Measurements from ENCODE around the gene KCNIP1. TPM values are rescaled to one million over a fixed set of nuclear protein-coding genes. Genes with fewer than 3 reads are reported as not detected.
A peak's percentile ranks its signal among the peaks of the same experiment; 100 is the strongest.

The KCNIP1 gene
- total RNA-seq, 2 donors from 2014 or later = not detected

GRCh38 chr5:170484459-170484831, 19.4 kb upstream of the KCNIP1 start:
- no peak for TF ChIP-seq CTCF (conservative IDR thresholded peaks at IDR 0.05)
- Histone ChIP-seq H3K4me3 (ENCODE audit: low read length) (no peak overlapping the region), H3K9me3 (ENCODE audit: control insufficient read depth, low read length) (no peaks in the 10 kb centered on the region), H3K4me1 (ENCODE audit: control insufficient read depth, insufficient read depth, low read length) (no peaks in the 10 kb centered on the region), H3K27ac (ENCODE audit: low read depth, low read length) (no peak overlapping the region), H3K27me3 (ENCODE audit: control insufficient read depth, insufficient read depth, low read length, poor library complexity, severe bottlenecking) (no peaks in the 10 kb centered on the region), H3K36me3 (ENCODE audit: control insufficient read depth, insufficient read depth, low read length) (no peaks in the 10 kb centered on the region), H3K9ac (ENCODE audit: extremely low read depth, low read length, poor library complexity, severe bottlenecking) (no peak overlapping the region)
- H3K27ac Mint-ChIP-seq = no peak overlapping the region
- peaks cover 10% of the 10 kb centered on the region for H3K27me3 Mint-ChIP-seq (ENCODE audit: insufficient read depth)
- H3K4me3 Mint-ChIP-seq = no peak overlapping the region
- H3K9me3 Mint-ChIP-seq = no peaks in the 10 kb centered on the region
- DNase-seq = no peak
- no peaks in the 10 kb centered on the region for H3K36me3 Mint-ChIP-seq (ENCODE audit: low read depth)
- 86 to 91% methylated on average over 5 to 6 of the region's 6 CpGs for WGBS, 2 experiments (ENCODE audit: insufficient coverage in 1 of 2, insufficient read length in 1 of 2)
- H3K4me1 Mint-ChIP-seq = no peaks in the 10 kb centered on the region

- Mint-ChIP-seq H3K4me3 (no peak overlapping the region), H3K36me3 (ENCODE audit: low read depth) (no peaks in the 10 kb centered on the region), H3K27ac (no peak overlapping the region), H3K27me3 (ENCODE audit: insufficient read depth) (peaks cover 10% of the 10 kb centered on the region), H3K9me3 (no peaks in the 10 kb centered on the region), H3K4me1 (peaks cover 1% of the 10 kb centered on the region)
- H3K9me3 ChIP-seq (ENCODE audit: control insufficient read depth, low read length) = no peaks in the 10 kb centered on the region
- H3K27me3 ChIP-seq (ENCODE audit: control insufficient read depth, insufficient read depth, low read length, poor library complexity, severe bottlenecking) = no peaks in the 10 kb centered on the region
- no peak overlapping the region for H3K27ac ChIP-seq (ENCODE audit: low read depth, low read length)
- no peak for TF ChIP-seq CTCF (conservative IDR thresholded peaks at IDR 0.05)
- H3K36me3 ChIP-seq (ENCODE audit: control insufficient read depth, insufficient read depth, low read length) = no peaks in the 10 kb centered on the region
- 77 to 95% methylated on average over 3 to 12 of the region's 12 CpGs for WGBS, 2 experiments (ENCODE audit: insufficient coverage in 1 of 2, insufficient read length in 1 of 2)
- H3K4me3 ChIP-seq (ENCODE audit: low read length) = no peak overlapping the region
- no peak overlapping the region for H3K9ac ChIP-seq (ENCODE audit: extremely low read depth, low read length, poor library complexity, severe bottlenecking)
- DNase-seq = peak; percentile 24
- no peaks in the 10 kb centered on the region for H3K4me1 ChIP-seq (ENCODE audit: control insufficient read depth, insufficient read depth, low read length)
Measured at GRCh38 chr5:170484847-170485615, 18.8 kb upstream of the KCNIP1 start.

GRCh38 chr5:170485616-170485911, 18.3 kb upstream of the KCNIP1 start:
- Histone ChIP-seq H3K27ac (ENCODE audit: low read depth, low read length) (no peak overlapping the region), H3K4me1 (ENCODE audit: control insufficient read depth, insufficient read depth, low read length) (no peaks in the 10 kb centered on the region), H3K4me3 (ENCODE audit: low read length) (no peak overlapping the region), H3K27me3 (ENCODE audit: control insufficient read depth, insufficient read depth, low read length, poor library complexity, severe bottlenecking) (no peaks in the 10 kb centered on the region), H3K9ac (ENCODE audit: extremely low read depth, low read length, poor library complexity, severe bottlenecking) (no peak overlapping the region), H3K9me3 (ENCODE audit: control insufficient read depth, low read length) (no peaks in the 10 kb centered on the region), H3K36me3 (ENCODE audit: control insufficient read depth, insufficient read depth, low read length) (no peaks in the 10 kb centered on the region)
- no peak for TF ChIP-seq CTCF (conservative IDR thresholded peaks at IDR 0.05)
- no peaks in the 10 kb centered on the region for H3K36me3 Mint-ChIP-seq (ENCODE audit: low read depth)
- DNase-seq = peak; percentile 35
- H3K4me3 Mint-ChIP-seq = no peak overlapping the region
- no peaks in the 10 kb centered on the region for H3K9me3 Mint-ChIP-seq
- no peak overlapping the region for H3K27ac Mint-ChIP-seq
- H3K4me1 Mint-ChIP-seq = peaks cover 5% of the 10 kb centered on the region
- peaks cover 10% of the 10 kb centered on the region for H3K27me3 Mint-ChIP-seq (ENCODE audit: insufficient read depth)
